Stimulated activated CD8-positive, alpha-beta memory T cell treated with anti-CD3 and anti-CD28 coated beads, Interleukin-7, amount 100 ng/mL, for 1 hour (primary cell): ENCODE results near the gene CD19.
"Not testable (repeated sequence)": the region's sequence is repeated elsewhere in the genome, so short reads cannot be mapped to it uniquely, and the experiment has no call there.

ENCODE experiments used
- DNase-seq, 2 donors: peaks; one replicate each; pipeline ENCODE4 v3.0.0-alpha.2; 2020; ENCODE audit warnings: low read depth in 2 of 2

The CD19 gene

DNA sequence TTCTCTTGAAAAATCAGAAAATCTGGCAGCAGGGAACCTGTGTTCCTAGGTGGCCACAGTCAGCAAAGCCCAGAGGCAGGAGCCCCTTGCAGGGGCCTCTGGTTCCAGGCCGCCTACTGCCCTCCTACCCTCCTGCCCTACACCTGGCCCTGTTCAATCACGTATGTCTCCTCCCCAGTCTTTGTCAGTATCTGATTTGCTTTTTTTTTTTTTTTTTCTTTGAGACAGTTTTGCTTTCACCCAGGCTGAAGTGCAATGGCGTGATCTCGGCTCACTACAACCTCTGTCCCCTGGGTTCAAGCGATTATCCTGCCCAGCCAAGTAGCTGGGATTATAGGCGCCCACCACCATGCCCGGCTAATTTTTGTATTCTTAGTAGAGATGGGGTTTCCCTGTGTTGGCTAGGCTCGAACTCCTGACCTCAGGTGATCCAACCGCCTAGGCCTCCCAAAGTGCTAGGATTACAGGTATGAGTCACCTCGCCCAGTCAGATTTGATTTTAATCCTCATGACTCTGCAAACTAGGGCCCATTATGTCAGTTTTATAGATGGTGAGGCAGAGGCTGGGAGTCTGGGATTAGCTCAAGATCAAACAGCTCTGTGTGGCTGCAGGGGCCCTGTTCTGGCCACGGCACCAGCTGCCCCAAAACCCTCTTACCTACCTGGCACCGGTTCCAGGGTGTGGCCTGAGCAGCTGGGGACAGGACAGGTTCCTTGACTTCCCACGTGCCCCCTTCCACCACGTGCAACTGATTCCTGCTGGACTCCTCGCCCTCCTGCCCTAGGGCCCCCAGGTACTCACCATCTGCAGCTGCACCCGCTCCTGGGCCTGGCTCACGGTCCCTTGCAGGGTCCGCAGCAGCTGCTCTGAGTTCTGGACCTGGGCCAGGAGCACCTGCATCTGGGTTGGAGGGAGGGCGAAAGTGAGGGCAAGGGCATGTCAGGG is 21.4 kb upstream of the CD19 start:
- no peak for DNase-seq

- no peak for DNase-seq
Measured at GRCh38 chr16:28912558-28912957, 19.2 kb upstream of the CD19 start.

- no peak for DNase-seq
Measured at GRCh38 chr16:28913946-28914724, 17.6 kb upstream of the CD19 start.

- no peak for DNase-seq
Measured at GRCh38 chr16:28915181-28915580, 16.6 kb upstream of the CD19 start.

- DNase-seq = no peak
Measured at GRCh38 chr16:28917095-28917494, 14.7 kb upstream of the CD19 start.

- no peak for DNase-seq
Measured at GRCh38 chr16:28918698-28919097, 13.1 kb upstream of the CD19 start.

DNA sequence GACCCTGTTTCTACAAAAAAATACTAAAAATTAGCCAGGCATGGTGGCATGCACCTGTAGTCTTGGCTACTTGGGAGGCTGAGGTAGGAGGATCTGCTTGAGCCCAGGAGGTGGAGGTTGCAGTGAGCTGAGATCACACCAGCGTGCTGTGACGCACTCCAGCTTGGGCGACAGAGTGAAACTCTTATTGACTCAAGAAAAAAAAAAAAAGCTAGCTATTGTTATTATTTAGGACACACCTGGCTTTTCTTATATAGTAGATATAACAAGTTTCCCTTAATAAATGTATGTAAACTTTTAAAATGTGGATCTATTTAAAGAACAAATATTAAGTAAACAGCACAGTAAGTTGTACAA is 8.6 kb upstream of the CD19 start:
- no peak for DNase-seq

GRCh38 chr16:28923652-28924398 is 7.9 kb upstream of the CD19 start:
- DNase-seq = no peak

DNA sequence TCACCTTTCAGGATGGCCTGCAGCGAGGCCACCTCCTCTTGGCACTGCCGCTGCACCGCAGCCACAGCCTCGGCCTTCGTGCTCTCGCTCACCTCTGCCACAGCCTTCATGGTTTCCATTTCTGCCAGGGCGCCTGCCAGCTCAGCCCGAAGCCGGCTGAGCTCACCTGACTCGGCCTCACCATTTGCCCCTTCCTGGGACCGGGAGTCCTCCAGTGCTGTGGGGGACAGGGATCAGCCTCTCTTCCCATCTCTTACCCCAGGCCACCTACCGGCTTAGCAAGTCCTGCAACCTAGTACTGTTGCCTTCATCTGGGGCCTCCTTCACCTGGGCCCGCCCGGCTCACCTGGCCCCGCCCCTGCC is 7.4 kb upstream of the CD19 start:
- no peak for DNase-seq

DNA sequence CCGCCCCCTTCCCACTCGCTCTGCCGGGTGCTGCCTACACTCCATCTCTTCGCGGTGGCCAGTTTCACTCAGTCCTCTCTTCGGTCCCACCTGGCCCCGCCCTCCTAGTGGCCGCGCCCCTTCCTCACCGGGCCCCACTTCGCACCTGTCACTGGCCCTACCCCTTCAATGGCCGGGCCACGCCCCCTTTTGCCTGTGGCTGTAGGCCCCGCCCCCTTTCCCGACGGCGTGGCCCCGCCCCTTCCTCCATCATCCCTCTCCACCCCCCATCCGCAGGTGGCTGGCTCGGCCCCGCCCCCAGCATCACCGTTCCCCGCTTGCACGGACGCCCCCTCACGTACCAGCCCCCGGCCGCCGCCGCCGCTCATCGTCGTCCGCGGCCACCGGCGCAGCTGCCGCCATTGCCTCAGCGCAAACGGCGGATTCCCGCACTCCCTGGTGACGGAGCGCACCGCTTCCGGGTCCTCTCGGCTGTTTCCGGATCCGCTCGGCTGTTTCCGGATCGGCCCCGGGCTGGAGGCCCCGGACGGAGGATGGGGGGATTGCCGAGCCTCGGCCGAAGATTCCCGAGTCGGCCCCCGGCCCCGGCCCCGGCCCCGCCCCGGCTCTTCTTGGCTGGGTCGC is 6.9 kb upstream of the CD19 start, which contains the start of gene RABEP2:
Gene RABEP2 (minus strand): TSS at position 477 of the 624 bp plus-strand sequence. CDS start 75 bp downstream, at position 402.
- DNase-seq = peak; percentile 85 to 91

GRCh38 chr16:28925386-28926228 is 6.2 kb upstream of the CD19 start:
- peak; percentile 51 for DNase-seq

DNA sequence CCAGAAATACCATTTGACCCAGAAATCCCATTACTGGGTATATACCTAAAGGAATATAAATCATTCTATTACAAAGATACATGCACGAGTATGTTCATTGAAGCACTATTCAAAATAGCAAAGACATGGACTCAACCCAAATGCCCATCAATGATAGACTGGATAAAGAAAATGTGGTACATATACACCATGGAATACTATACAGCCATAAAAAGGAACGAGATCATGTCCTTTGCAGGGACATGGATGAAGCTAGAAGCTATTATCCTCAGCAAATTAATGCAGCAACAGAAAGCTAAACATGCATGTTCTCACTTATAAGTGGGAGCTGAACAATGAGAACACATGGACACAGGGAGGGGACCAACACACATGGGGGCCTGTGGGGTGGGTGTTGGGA is 5.5 kb upstream of the CD19 start:
- DNase-seq = not testable (repeated sequence)

GRCh38 chr16:28927815-28928214 is 4.0 kb upstream of the CD19 start:
- no peak for DNase-seq

GRCh38 chr16:28930203-28930602 is 1.6 kb upstream of the CD19 start:
- DNase-seq = no peak

- no peak for DNase-seq
Measured at GRCh38 chr16:28930652-28931051, 1.1 kb upstream of the CD19 start.

GRCh38 chr16:28932339-28933141 is 769 bp downstream of the CD19 start:
- no peak for DNase-seq

- DNase-seq = no peak
Measured at GRCh38 chr16:28933171-28933570, 1.4 kb downstream of the CD19 start.

GRCh38 chr16:28935346-28935745 is 3.6 kb downstream of the CD19 start:
- no peak for DNase-seq

GRCh38 chr16:28935924-28936783 is 4.4 kb downstream of the CD19 start:
- peak; percentile 50 to 66 for DNase-seq
